HG03432 (cell line): Measurements from ENCODE around the gene ATN1.
"Not testable (repeated sequence)": the region's sequence is repeated elsewhere in the genome, so short reads cannot be mapped to it uniquely, and the experiment has no call there.

ENCODE experiments used
- ATAC-seq: cut with Tn5 transposase; IDR thresholded peaks from one replicate; pipeline ENCODE4 v1.9.1; 2021; ENCODE audit warnings: mild to moderate bottlenecking, moderate library complexity; ENCODE audit not compliant: unreplicated experiment

ATN1 gene

GRCh38 chr12:6903722-6904121 is 24.0 kb upstream of the ATN1 start:
- ATAC-seq, result no peak

GRCh38 chr12:6904280-6905276 is 23.2 kb upstream of the ATN1 start, which contains the start of gene LRRC23:
Gene LRRC23, plus strand, starts transcription at chr12:6904822. Its CDS starts 812 bp downstream, at chr12:6905634.
- peak; percentile 93 for ATAC-seq

- no peak for ATAC-seq
Observed at GRCh38 chr12:6905414-6906040, 22.2 kb upstream of the ATN1 start.

- not testable (repeated sequence) for ATAC-seq
Observed at GRCh38 chr12:6908141-6908540, 19.6 kb upstream of the ATN1 start.

GRCh38 chr12:6909421-6910145 is 18.2 kb upstream of the ATN1 start:
- no peak for ATAC-seq

GRCh38 chr12:6912164-6912935 is 15.4 kb upstream of the ATN1 start:
- no peak for ATAC-seq

- ATAC-seq, result peak; percentile 82
Observed at GRCh38 chr12:6914246-6914946, 13.4 kb upstream of the ATN1 start, which contains the start of gene ENO2. Gene ENO2, plus strand, starts transcription at chr12:6914580. Its CDS starts 1,253 bp downstream, at chr12:6915833.

GRCh38 chr12:6914947-6915788 is 12.6 kb upstream of the ATN1 start:
- ATAC-seq, result no peak

- no peak for ATAC-seq
Observed at GRCh38 chr12:6915789-6916285, 11.9 kb upstream of the ATN1 start.

- ATAC-seq, result no peak
Observed at GRCh38 chr12:6916426-6917200, 11.1 kb upstream of the ATN1 start.

GRCh38 chr12:6917491-6918231 is 10.1 kb upstream of the ATN1 start:
- ATAC-seq, result no peak

- ATAC-seq, result no peak
Observed at GRCh38 chr12:6919588-6919987, 8.2 kb upstream of the ATN1 start.

GRCh38 chr12:6921539-6921938 is 6.2 kb upstream of the ATN1 start:
- ATAC-seq, result no peak

- ATAC-seq, result no peak
Observed at GRCh38 chr12:6921996-6922946, 5.5 kb upstream of the ATN1 start.

GRCh38 chr12:6923003-6923732 is 4.6 kb upstream of the ATN1 start:
- no peak for ATAC-seq
